A673 (cell line): ENCODE measurements around the gene ALDH2. TPM values are rescaled to one million over a fixed set of nuclear protein-coding genes. Genes with fewer than 3 reads are reported as not detected.

Source experiments
- BruUV-seq: library from RNA; stranded (reverse); fragments of 400-500 nt; replicated peaks from 2 replicates; lab custom pipeline; 2021; lab: Mats Ljungman, UMichigan
- CTCF ChIA-PET: fragments of 300-600 bp; sonication (Branson Sonifier 250); formaldehyde crosslinking; loops from one replicate; lab custom pipeline; 2022; ENCODE audit warnings: antibody characterized with exemption; lab: Charles Lee
- POLR2A ChIA-PET: fragments of 300-600 bp; sonication (Branson Sonifier 250); formaldehyde crosslinking; loops from one replicate; lab custom pipeline; 2022; ENCODE audit warnings: antibody characterized with exemption; ENCODE audit not compliant: low non-redundant PET; lab: Charles Lee
- DNase-seq: peaks from one replicate; pipeline ENCODE4 v3.0.0-alpha.2; 2015; ENCODE audit warnings: low spot score
- H3K27ac ChIP-seq: fragments of 200-600 bp; sonication (generic); 2 replicates; pipeline ENCODE4 v1.5.1; 2016; ENCODE audit warnings: mixed run types, low read depth, mild to moderate bottlenecking, mixed read lengths, antibody characterized with exemption, low read length; ENCODE audit not compliant: poor library complexity, severe bottlenecking
- H3K27me3 ChIP-seq: fragments of 200-600 bp; sonication (generic); replicated peaks from 2 replicates; pipeline ENCODE4 v1.6.1; 2017; ENCODE audit warnings: mixed run types, low read depth, mild to moderate bottlenecking, mixed read lengths, antibody characterized with exemption, low read length; ENCODE audit not compliant: insufficient read depth, poor library complexity
- H3K36me3 ChIP-seq: fragments of 200-600 bp; sonication (generic); 2 replicates; pipeline ENCODE4 v1.6.1; 2016; ENCODE audit warnings: mixed run types, mild to moderate bottlenecking, mixed read lengths, antibody characterized with exemption, low read length; ENCODE audit not compliant: insufficient read depth, poor library complexity, severe bottlenecking
- H3K4me1 ChIP-seq: fragments of 200-600 bp; sonication (generic); 2 replicates; pipeline ENCODE4 v1.6.1; 2017; ENCODE audit warnings: mixed run types, mild to moderate bottlenecking, mixed read lengths, antibody characterized with exemption, low read length; ENCODE audit not compliant: insufficient read depth, poor library complexity, severe bottlenecking
- H3K4me3 ChIP-seq: fragments of 200-600 bp; sonication (generic); 2 replicates; pipeline ENCODE4 v1.5.1; 2016; ENCODE audit warnings: low read depth, mixed run types, mild to moderate bottlenecking, mixed read lengths, low read length; ENCODE audit not compliant: poor library complexity, severe bottlenecking
- H3K9me3 ChIP-seq: fragments of 200-600 bp; sonication (generic); 2 replicates; pipeline ENCODE4 v1.6.1; 2016; ENCODE audit warnings: mixed run types, low read depth, mild to moderate bottlenecking, mixed read lengths, antibody characterized with exemption, low read length; ENCODE audit not compliant: poor library complexity, severe bottlenecking
- CTCF ChIP-seq: fragments of 300-800, 200-600 bp; sonication (generic); conservative IDR thresholded peaks from 2 replicates; pipeline ENCODE4 v1.5.1; 2017; ENCODE audit warnings: low read depth, mild to moderate bottlenecking, antibody characterized with exemption, low read length, moderate library complexity, mixed read lengths
- EZH2 ChIP-seq: fragments of 200-600 bp; sonication (generic); IDR thresholded peaks from 2 replicates; pipeline ENCODE4 v1.6.1; 2017; ENCODE audit warnings: borderline replicate concordance, low read depth, mild to moderate bottlenecking, mixed read lengths, antibody characterized with exemption, low read length; ENCODE audit not compliant: poor library complexity, severe bottlenecking
- intact Hi-C: fragments of 100-400 bp; cut with micrococcal nuclease; formaldehyde crosslinking; loops from one replicate; pipeline ENCODE4 v1.10.0; 2022; ENCODE audit not compliant: unreplicated experiment
- total RNA-seq: library from RNA; stranded (reverse); gene quantifications from 2 replicates; pipeline ENCODE4 v1.2.3, GENCODE V29; 2021

The ALDH2 gene
- total RNA-seq, 1 experiment from 2014 or later: 24.5 TPM

- intact Hi-C loops: no loop called here
- Histone ChIP-seq H3K27ac (no peak overlapping the region), H3K36me3 (peaks cover 5% of the 10 kb centered on the region), H3K9me3 (no peaks in the 10 kb centered on the region), H3K4me1 (no peaks in the 10 kb centered on the region), H3K4me3 (no peak overlapping the region), H3K27me3 (no peaks in the 10 kb centered on the region)
- CTCF ChIA-PET: no interaction called here
- no peak for TF ChIP-seq EZH2
- no peak for TF ChIP-seq CTCF
- POLR2A ChIA-PET: no interaction called here
- BruUV-seq: no TSS peak
- DNase-seq: no peak
Observed at GRCh38 chr12:111803851-111804250, 37.1 kb downstream of the ALDH2 start.

GRCh38 chr12:111806304-111806703 lies 39.6 kb downstream of the ALDH2 start:
- no peak overlapping the region for H3K27ac ChIP-seq
- H3K4me3 ChIP-seq: no peak overlapping the region
- intact Hi-C loops: no loop called here
- no peak for DNase-seq
- no peaks in the 10 kb centered on the region for H3K4me1 ChIP-seq
- TF ChIP-seq EZH2 (no peak), CTCF (no peak)
- no peaks in the 10 kb centered on the region for H3K9me3 ChIP-seq
- H3K36me3 ChIP-seq: peaks cover 4% of the 10 kb centered on the region
- BruUV-seq: no TSS peak
- no peaks in the 10 kb centered on the region for H3K27me3 ChIP-seq
- CTCF ChIA-PET: no interaction called here
- POLR2A ChIA-PET: no interaction called here

DNA sequence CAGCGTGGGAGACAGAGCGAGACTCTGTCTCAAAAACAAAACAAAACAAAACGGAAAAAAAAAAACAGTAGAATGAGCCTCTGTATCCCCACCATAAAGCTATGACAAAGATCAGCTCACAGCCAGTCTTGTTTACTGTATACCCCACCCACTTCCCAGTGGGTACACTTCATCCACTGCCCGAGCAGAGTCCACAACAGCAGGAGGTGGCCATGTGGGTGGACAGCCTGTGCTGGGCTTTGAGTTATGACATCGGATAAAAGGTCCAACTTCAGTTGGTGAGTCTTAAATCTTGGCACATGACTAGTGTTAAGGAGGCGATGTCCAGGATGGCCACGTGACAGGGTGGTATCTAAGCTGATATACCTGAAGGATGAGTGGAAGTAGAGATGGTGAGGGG lies 40.5 kb downstream of the ALDH2 start:
- Histone ChIP-seq H3K36me3 (peaks cover 4% of the 10 kb centered on the region), H3K4me1 (no peaks in the 10 kb centered on the region), H3K27ac (no peak overlapping the region), H3K9me3 (no peaks in the 10 kb centered on the region), H3K4me3 (no peak overlapping the region), H3K27me3 (no peaks in the 10 kb centered on the region)
- intact Hi-C loops: no loop called here
- ChIA-PET CTCF (no interaction called here), POLR2A (no interaction called here)
- no peak for DNase-seq
- BruUV-seq: no TSS peak
- no peak for TF ChIP-seq CTCF
- no peak for TF ChIP-seq EZH2
